HepG2 (cell line): ENCODE data around the gene TMEM131L. TPM values are rescaled to one million over a fixed set of nuclear protein-coding genes. Genes with fewer than 3 reads are reported as not detected.
"Not testable (repeated sequence)": the region's sequence is repeated elsewhere in the genome, so short reads cannot be mapped to it uniquely, and the experiment has no call there.

Experiments used
- ATAC-seq: fragments of 200-7000 bp; cut with Tn5 transposase; 3 replicates; pipeline ENCODE4 v1.9.1; 2020; ENCODE audit warnings: mild to moderate bottlenecking, moderate library complexity
- BruUV-seq: library from RNA; stranded (reverse); fragments of 400-500 nt; replicated peaks from 2 replicates; lab custom pipeline; 2021; lab: Mats Ljungman, UMichigan
- CTCF ChIA-PET: fragments of 300-600 bp; formaldehyde crosslinking; extraction: SDS; loops from one replicate; lab custom pipeline; 2021; ENCODE audit warnings: low total read pairs, inconsistent platforms, low intra/inter-chr PET ratio; lab: Yijun Ruan, JAX
- POLR2A ChIA-PET: fragments of 350-600 bp; sonication (Branson Sonifier 250); formaldehyde crosslinking; loops from one replicate; lab custom pipeline; 2020; ENCODE audit warnings: antibody characterized with exemption, inconsistent platforms; lab: Yijun Ruan, JAX
- DNase-seq: peaks from one replicate; pipeline ENCODE4 v3.0.0-alpha.2; 2015; ENCODE audit warnings: low spot score
- FAIRE-seq: peaks from 3 replicates; lab custom pipeline; 2011; peaks lifted over from hg19 to GRCh38; lab: Jason Lieb, UNC
- H2AFZ ChIP-seq: one replicate; pipeline ENCODE4 v1.6.1; 2011; ENCODE audit warnings: low read length, inconsistent platforms
- H3K27ac ChIP-seq: fragments of 300-600 bp; 3 replicates; pipeline ENCODE4 v1.8.0; 2011; ENCODE audit warnings: mixed run types, mild to moderate bottlenecking, mixed read lengths, low read length, inconsistent platforms; ENCODE audit not compliant: insufficient read depth; ENCODE audit errors: extremely low read length
- H3K27me3 ChIP-seq, 2 experiments: fragments of 200-600 bp in 1 of 2; 2 replicates in 1 of 2; 3 replicates in 1 of 2; pipeline versions ENCODE4 v1.6.0 to v1.8.0; 2011; ENCODE audit warnings: low read length in 2 of 2, mild to moderate bottlenecking in 2 of 2, moderate library complexity in 2 of 2, inconsistent platforms in 1 of 2; ENCODE audit not compliant: insufficient read depth in 2 of 2, control insufficient read depth in 1 of 2
- H3K36me3 ChIP-seq, 2 experiments: fragments of 200-600 bp in 1 of 2; replicated peaks in 1 of 2; 2 replicates in 1 of 2; 3 replicates in 1 of 2; pipeline versions ENCODE4 v1.5.1 to v1.8.0; 2011; ENCODE audit warnings: low read length in 2 of 2, inconsistent platforms in 1 of 2; ENCODE audit not compliant: insufficient read depth in 2 of 2, control insufficient read depth in 1 of 2
- H3K4me1 ChIP-seq: 2 replicates; pipeline ENCODE4 v1.5.1; 2012; ENCODE audit warnings: low read length, inconsistent platforms; ENCODE audit not compliant: insufficient read depth
- H3K4me2 ChIP-seq: 2 replicates; pipeline ENCODE4 v1.6.0; 2011; ENCODE audit warnings: low read depth, low read length, inconsistent platforms
- H3K4me3 ChIP-seq, 3 experiments: fragments of 200-600 bp in 1 of 3; sonication (generic), shearing (Covaris generic) in 1 of 3; replicated peaks in 1 of 3; 2 replicates each; pipeline ENCODE4 v1.5.1; 2011 to 2016; ENCODE audit warnings: low read length in 3 of 3, inconsistent platforms in 2 of 3, low read depth in 2 of 3, mild to moderate bottlenecking in 2 of 3, control low read depth in 1 of 3, mixed read lengths in 1 of 3; ENCODE audit not compliant: insufficient read depth in 1 of 3
- H3K79me2 ChIP-seq: one replicate; pipeline ENCODE4 v1.6.1; 2011; ENCODE audit warnings: low read length, inconsistent platforms; ENCODE audit not compliant: insufficient read depth
- H3K9ac ChIP-seq: 2 replicates; pipeline ENCODE4 v1.6.0; 2011; ENCODE audit warnings: mild to moderate bottlenecking, low read depth, low read length, inconsistent platforms; ENCODE audit not compliant: insufficient read depth
- H3K9me3 ChIP-seq: 2 replicates; pipeline ENCODE4 v1.5.1; 2012; ENCODE audit warnings: mild to moderate bottlenecking, low read length
- H4K20me1 ChIP-seq: 2 replicates; pipeline ENCODE4 v1.6.0; 2011; ENCODE audit warnings: inconsistent platforms, mild to moderate bottlenecking, low read length, moderate library complexity; ENCODE audit not compliant: insufficient read depth
- FOSL2 ChIP-seq: sonication (generic); formaldehyde crosslinking; IDR thresholded peaks from 2 replicates; pipeline ENCODE4 v1.4.0; 2020; ENCODE audit warnings: missing genetic modification reagents
- PCBP1 ChIP-seq: fragments of 200-400 bp; formaldehyde crosslinking; IDR thresholded peaks from 2 replicates; pipeline ENCODE4 v1.6.1; 2017; ENCODE audit warnings: mild to moderate bottlenecking, low read depth, low read length, borderline replicate concordance
- RARA ChIP-seq: IDR thresholded peaks from 2 replicates; pipeline ENCODE4 v1.6.1; 2016; ENCODE audit warnings: missing genetic modification reagents, missing compliant biosample characterization
- ZNF460 ChIP-seq: sonication (generic); formaldehyde crosslinking; IDR thresholded peaks from 2 replicates; pipeline ENCODE4 v1.5.1; 2020; ENCODE audit warnings: missing genetic modification reagents, mild to moderate bottlenecking, borderline replicate concordance
- ZNF572 ChIP-seq: sonication (generic); formaldehyde crosslinking; IDR thresholded peaks from 2 replicates; pipeline ENCODE4 v1.5.1; 2020; ENCODE audit warnings: mild to moderate bottlenecking, missing genetic modification reagents
- ZNF674 ChIP-seq: sonication (generic); formaldehyde crosslinking; IDR thresholded peaks from 2 replicates; pipeline ENCODE4 v1.5.0; 2020; ENCODE audit warnings: low read depth, mild to moderate bottlenecking, missing genetic modification reagents
- ZNF772 ChIP-seq: sonication (generic); formaldehyde crosslinking; IDR thresholded peaks from 2 replicates; pipeline ENCODE4 v1.5.0; 2020; ENCODE audit warnings: mild to moderate bottlenecking, missing genetic modification reagents
- WGBS: methylation state at CpG from one replicate; pipeline ENCODE4 v1.1.6; 2017; ENCODE audit warnings: low lambda C conversion rate; 5-methylcytosine and 5-hydroxymethylcytosine counted together
- in situ Hi-C: cut with HindIII; loops from 2 replicates; pipeline ENCODE4 v1.10.0; 2017; ENCODE audit warnings: low pct_unique_long_range_greater_than_20kb; ENCODE audit not compliant: extremely low pct_ligation_motif_present
- intact Hi-C: fragments of 100-400 bp; cut with micrococcal nuclease; formaldehyde crosslinking; loops from one replicate; pipeline ENCODE4 v1.10.0; 2022; ENCODE audit not compliant: unreplicated experiment
- polyA plus RNA-seq, 8 experiments: library from polyadenylated mRNA; depleted of rRNA in 3 of 8; stranded (reverse) in 7 of 8; unstranded in 1 of 8; fragments of >200 nt; fragmentation: Illumina TruSeq in 4 of 8; extraction: Trizol in 4 of 8; gene quantifications; 2 replicates each; pipeline versions ENCODE4 v1.2.1 to v1.2.3, GENCODE V29; 2011 to 2016; ENCODE audit warnings: low read depth in 4 of 8, missing spikeins in 1 of 8, mixed read lengths in 1 of 8; ENCODE audit not compliant: insufficient read depth in 1 of 8
- total RNA-seq, 5 experiments: library from RNA; depleted of rRNA; stranded (reverse); fragments of >200 nt; fragmentation: Illumina TruSeq; extraction: Trizol; gene quantifications; 2 replicates each; pipeline ENCODE4 v1.2.3, GENCODE V29; 2016; ENCODE audit warnings: low read depth in 1 of 5

TMEM131L gene
- total and polyA plus RNA-seq, 2 of the 13 experiments (the other 11 are each of a cell fraction or from before 2014, with no cell fraction given), result 2.2 to 4.5 TPM

DNA sequence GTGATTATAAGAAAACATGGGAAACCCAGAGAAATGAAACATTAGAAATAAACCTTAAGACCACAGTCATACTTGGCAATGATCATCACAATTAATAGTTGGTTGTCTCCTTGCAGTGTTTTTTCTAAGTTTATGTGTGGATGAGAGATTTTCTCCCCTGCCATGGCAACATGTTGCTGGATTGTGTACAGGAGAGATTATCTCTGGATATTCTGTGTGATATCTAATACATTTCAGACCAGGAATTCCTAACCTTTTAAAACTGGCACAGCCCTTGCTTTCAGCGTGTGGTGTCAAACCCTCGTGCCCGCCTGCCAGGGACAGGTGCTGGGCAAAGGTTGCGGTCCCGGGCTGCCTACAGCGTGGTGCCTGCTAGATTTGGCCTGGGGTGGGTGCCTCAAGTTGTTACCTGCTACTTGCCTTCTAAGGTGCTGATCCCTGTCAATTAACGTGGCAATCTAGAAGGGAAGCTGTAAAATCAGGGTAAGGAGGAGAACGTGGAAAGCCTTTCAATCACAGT, 100.5 kb downstream of the TMEM131L start:
- Histone ChIP-seq H3K9me3 (no peaks in the 10 kb centered on the region), H3K79me2 (no peaks in the 10 kb centered on the region), H4K20me1 (no peaks in the 10 kb centered on the region), H3K4me1 (peaks cover 85% of the 10 kb centered on the region), H3K4me2 (no peak overlapping the region), H3K9ac (no peak overlapping the region), H3K27ac (no peak overlapping the region)
- DNase-seq (no peak), ATAC-seq (no peak), FAIRE-seq (no peak)
- WGBS, result 97% methylated on average over 8 of the region's 8 CpGs
- in situ Hi-C loops, result no loop called here
- BruUV-seq, result no TSS peak
- ChIA-PET CTCF (no interaction called here), POLR2A (no interaction called here)
- no peak for TF ChIP-seq ZNF772 (CRISPR knock-in tag)
- TF ChIP-seq ZNF674 (CRISPR knock-in tag), result no peak
- no peak for TF ChIP-seq ZNF572 (CRISPR knock-in tag)
- no peak for TF ChIP-seq PCBP1
- TF ChIP-seq, all 625 proteins: peak for 0
- Histone ChIP-seq H3K27me3 (no peaks in the 10 kb centered on the region), H3K4me3 (no peak overlapping the region), H3K36me3 (peaks cover 0 to 2% of the 10 kb centered on the region in 2 experiments; a peak in 1 of 5 replicates), H2AFZ (no peak overlapping the region)
- intact Hi-C loops, result loop anchor here (5.0 kb wide), 1 partner anchor 49 kb away; no protein-coding TSS in a partner anchor

DNA sequence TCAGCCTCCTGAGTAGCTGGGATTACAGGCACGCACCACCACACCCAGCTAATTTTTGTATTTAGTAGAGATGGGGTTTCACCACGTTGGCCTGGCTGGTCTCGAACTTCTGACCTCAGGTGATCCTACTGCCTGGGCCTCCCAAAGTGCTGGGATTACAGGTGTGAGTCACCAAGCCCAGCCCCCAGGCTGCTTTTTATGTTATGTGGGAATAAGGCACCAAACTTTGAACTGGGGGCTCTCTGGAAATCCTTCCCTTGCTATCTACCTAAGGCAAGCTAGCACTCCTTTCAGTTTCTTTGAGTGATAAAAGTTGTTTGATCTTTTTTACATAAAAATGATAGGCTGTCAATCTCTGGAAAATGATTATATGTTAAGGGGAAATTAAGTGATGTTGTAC, 101.5 kb downstream of the TMEM131L start:
- H3K4me1 ChIP-seq, result peaks cover 81% of the 10 kb centered on the region
- H3K4me3 ChIP-seq, FAIRE-seq, BruUV-seq, in situ Hi-C loops, H4K20me1 ChIP-seq, POLR2A ChIA-PET, H3K36me3 ChIP-seq, DNase-seq, H3K9ac ChIP-seq, H3K4me2 ChIP-seq, ATAC-seq, H3K9me3 ChIP-seq, H3K79me2 ChIP-seq, CTCF ChIA-PET, H2AFZ ChIP-seq, H3K27ac ChIP-seq, H3K27me3 ChIP-seq: not testable (repeated sequence)
- peak; percentile 30; the same call in 1 of the 2 replicates for TF ChIP-seq RARA (CRISPR knock-in tag)
- peak; percentile 61 for TF ChIP-seq FOSL2 (CRISPR knock-in tag)
- TF ChIP-seq ZNF460 (CRISPR knock-in tag), result peak; percentile 45; the same call in 1 of the 2 replicates
- intact Hi-C loops, result loop anchor here (5.0 kb wide), 1 partner anchor 50 kb away; no protein-coding TSS in a partner anchor
- 75% methylated on average over 3 of the region's 3 CpGs for WGBS
